ENCODE measurements around the gene IL17RA.
A peak's percentile ranks its signal among the peaks of the same experiment; 100 is the strongest.

Gene IL17RA

GRCh38 chr22:17086788-17087497 is 2.1 kb downstream of the IL17RA start:
- Histone ChIP-seq H3K9me3 (no peaks in the 10 kb centered on the region), H3K4me1 (no peaks in the 10 kb centered on the region; the same call in 1 of the 2 replicates), H3K36me3 (no peaks in the 10 kb centered on the region), H3K27me3 (peaks cover 9% of the 10 kb centered on the region), H3K4me3 (ENCODE audit: low read depth, low read length) (no peak overlapping the region)
- DNase-seq: no peak
- TF ChIP-seq CTCF (IDR thresholded peaks at IDR 0.05; ENCODE audit: low read depth, low read length): no peak

GRCh38 chr22:17087498-17088131 is 2.8 kb downstream of the IL17RA start:
- Histone ChIP-seq H3K27me3 (peaks cover 9% of the 10 kb centered on the region), H3K9me3 (no peaks in the 10 kb centered on the region), H3K4me1 (no peaks in the 10 kb centered on the region; the same call in 1 of the 2 replicates), H3K36me3 (no peaks in the 10 kb centered on the region), H3K4me3 (ENCODE audit: low read depth, low read length) (no peak overlapping the region)
- DNase-seq: no peak
- TF ChIP-seq CTCF (IDR thresholded peaks at IDR 0.05; ENCODE audit: low read depth, low read length): no peak

- no peak for DNase-seq
These were observed 5.8 kb downstream of the IL17RA start for GRCh38 chr22:17090550-17090949.

GRCh38 chr22:17091851-17092250 is 7.1 kb downstream of the IL17RA start:
- no peak overlapping the region for H3K4me3 ChIP-seq (ENCODE audit: low read depth, low read length)

More at GRCh38 chr22:17090550-17090949, 5.8 kb downstream of the IL17RA start:
- no peaks in the 10 kb centered on the region; the same call in 1 of the 2 replicates for H3K4me1 ChIP-seq
- no peaks in the 10 kb centered on the region for H3K36me3 ChIP-seq
- peaks cover 2% of the 10 kb centered on the region for H3K27me3 ChIP-seq
- H3K9me3 ChIP-seq: no peaks in the 10 kb centered on the region; the same call in 1 of the 2 replicates
- no peak overlapping the region for H3K4me3 ChIP-seq (ENCODE audit: low read depth, low read length)
- TF ChIP-seq CTCF (IDR thresholded peaks at IDR 0.05; ENCODE audit: low read depth, low read length): no peak

GRCh38 chr22:17093081-17093480 is 8.3 kb downstream of the IL17RA start:
- Histone ChIP-seq H3K27me3 (no peaks in the 10 kb centered on the region), H3K4me3 (ENCODE audit: low read depth, low read length) (no peak overlapping the region), H3K36me3 (no peaks in the 10 kb centered on the region), H3K4me1 (no peaks in the 10 kb centered on the region; the same call in 1 of the 2 replicates), H3K9me3 (no peaks in the 10 kb centered on the region; the same call in 1 of the 2 replicates)
- DNase-seq: no peak
- TF ChIP-seq CTCF (IDR thresholded peaks at IDR 0.05; ENCODE audit: low read depth, low read length): no peak

More at GRCh38 chr22:17091851-17092250, 7.1 kb downstream of the IL17RA start:
- DNase-seq: no peak
- H3K9me3 ChIP-seq: no peaks in the 10 kb centered on the region; the same call in 1 of the 2 replicates
- no peak for TF ChIP-seq CTCF (IDR thresholded peaks at IDR 0.05; ENCODE audit: low read depth, low read length)
- no peaks in the 10 kb centered on the region; the same call in 1 of the 2 replicates for H3K4me1 ChIP-seq
- no peaks in the 10 kb centered on the region for H3K27me3 ChIP-seq
- H3K36me3 ChIP-seq: no peaks in the 10 kb centered on the region

- Histone ChIP-seq H3K36me3 (no peaks in the 10 kb centered on the region), H3K27me3 (no peaks in the 10 kb centered on the region), H3K4me3 (ENCODE audit: low read depth, low read length) (no peak overlapping the region), H3K9me3 (no peaks in the 10 kb centered on the region; the same call in 1 of the 2 replicates), H3K4me1 (no peaks in the 10 kb centered on the region; the same call in 1 of the 2 replicates)
- DNase-seq: no peak
- TF ChIP-seq CTCF (IDR thresholded peaks at IDR 0.05; ENCODE audit: low read depth, low read length): peak; percentile 58
These were observed 10.7 kb downstream of the IL17RA start for GRCh38 chr22:17095538-17095937.

All from BE2C (cell line).